NCI-H2029 (cell line): ENCODE results near the gene RAB17.

Source experiments
- DNase-seq: peaks from one replicate; lab custom pipeline; 2025; lab: John Stamatoyannopoulos, UW

The RAB17 gene

GRCh38 chr2:237536083-237536415 is 54.5 kb downstream of the RAB17 start:
- DNase-seq: no peak

GRCh38 chr2:237535385-237536082 is 55.0 kb downstream of the RAB17 start:
- no peak for DNase-seq

- DNase-seq: no peak
Observed at GRCh38 chr2:237534380-237534779, 56.2 kb downstream of the RAB17 start.

- DNase-seq: no peak
Observed at GRCh38 chr2:237533668-237534161, 56.8 kb downstream of the RAB17 start.

GRCh38 chr2:237532160-237532559 is 58.4 kb downstream of the RAB17 start:
- no peak for DNase-seq

- no peak for DNase-seq
Observed at GRCh38 chr2:237530472-237531433, 59.8 kb downstream of the RAB17 start.

GRCh38 chr2:237529452-237530402 is 60.8 kb downstream of the RAB17 start:
- DNase-seq: no peak

- no peak for DNase-seq
Observed at GRCh38 chr2:237527766-237528165, 62.8 kb downstream of the RAB17 start.

GRCh38 chr2:237527233-237527632 is 63.3 kb downstream of the RAB17 start:
- DNase-seq: no peak

- no peak for DNase-seq
Observed at GRCh38 chr2:237525559-237526157, 64.9 kb downstream of the RAB17 start.

- DNase-seq: no peak
Observed at GRCh38 chr2:237524631-237525030, 65.9 kb downstream of the RAB17 start.
